Upper lobe of left lung (tissue), 4 donors: ENCODE data around the gene MBP.

Experiments used
- CTCF ChIP-seq, 6 experiments: fragments of 450-650 bp in 4 of 6; fragments of 200-600 bp in 2 of 6; sonication (generic) in 2 of 6; IDR thresholded peaks; one replicate each; pipeline ENCODE4 v1.5.1; 2016 to 2019; ENCODE audit warnings: antibody characterized with exemption in 6 of 6
- POLR2A ChIP-seq, 4 donors: fragments of 450-650 bp; IDR thresholded peaks; one replicate each; pipeline ENCODE4 v1.5.1; 2016 to 2017; ENCODE audit warnings: antibody characterized with exemption in 4 of 4, mild to moderate bottlenecking in 2 of 4
- POLR2AphosphoS5 ChIP-seq, 2 donors: sonication (generic); formaldehyde crosslinking; IDR thresholded peaks; one replicate each; pipeline ENCODE4 v1.5.1; 2017; ENCODE audit warnings: antibody characterized with exemption in 2 of 2

DNA sequence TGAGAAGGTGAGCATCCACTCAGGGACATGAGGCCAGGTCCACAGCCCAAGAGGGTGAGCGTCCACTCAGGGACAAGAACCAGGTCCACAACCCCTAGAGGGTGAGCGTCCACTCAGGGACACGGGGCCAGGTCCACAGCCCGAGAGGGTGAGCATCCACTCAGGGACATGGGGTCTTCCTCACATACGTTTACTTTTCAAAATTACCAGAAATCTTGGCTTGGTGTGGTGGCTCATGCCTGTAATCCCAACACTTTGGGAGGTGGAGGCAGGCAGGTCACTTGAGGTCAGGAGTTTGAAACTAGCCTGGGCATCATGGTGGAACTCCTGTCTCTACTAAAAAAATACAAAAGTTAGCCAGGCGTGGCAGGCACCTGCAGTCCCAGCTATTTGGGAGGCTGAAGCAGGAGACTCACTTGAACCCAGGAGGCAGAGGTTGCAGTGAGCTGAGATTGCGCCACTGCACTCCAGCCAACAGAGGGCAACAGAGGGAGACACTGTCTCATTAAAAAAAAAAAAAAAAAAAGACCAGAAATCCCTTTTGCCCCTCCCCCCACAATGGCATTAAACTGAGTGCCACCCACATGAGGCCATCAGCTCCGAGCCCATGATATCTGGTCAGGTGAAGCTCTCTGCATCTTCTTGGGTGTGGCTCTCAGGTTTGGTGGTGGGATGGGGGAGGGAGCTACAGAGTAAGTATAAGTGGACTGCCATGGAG, 9.0 kb upstream of the MBP start:
- TF ChIP-seq CTCF (IDR thresholded peaks at IDR 0.05), result no peak
- TF ChIP-seq POLR2A (IDR thresholded peaks at IDR 0.05), result no peak
- TF ChIP-seq POLR2AphosphoS5 (IDR thresholded peaks at IDR 0.05), result no peak
